ENCODE results near the gene RPP25L. TPM values are rescaled to one million over a fixed set of nuclear protein-coding genes. Genes with fewer than 3 reads are reported as not detected.

RPP25L gene
- total RNA-seq, 1 experiment from 2014 or later, result 24.5 TPM

DNA sequence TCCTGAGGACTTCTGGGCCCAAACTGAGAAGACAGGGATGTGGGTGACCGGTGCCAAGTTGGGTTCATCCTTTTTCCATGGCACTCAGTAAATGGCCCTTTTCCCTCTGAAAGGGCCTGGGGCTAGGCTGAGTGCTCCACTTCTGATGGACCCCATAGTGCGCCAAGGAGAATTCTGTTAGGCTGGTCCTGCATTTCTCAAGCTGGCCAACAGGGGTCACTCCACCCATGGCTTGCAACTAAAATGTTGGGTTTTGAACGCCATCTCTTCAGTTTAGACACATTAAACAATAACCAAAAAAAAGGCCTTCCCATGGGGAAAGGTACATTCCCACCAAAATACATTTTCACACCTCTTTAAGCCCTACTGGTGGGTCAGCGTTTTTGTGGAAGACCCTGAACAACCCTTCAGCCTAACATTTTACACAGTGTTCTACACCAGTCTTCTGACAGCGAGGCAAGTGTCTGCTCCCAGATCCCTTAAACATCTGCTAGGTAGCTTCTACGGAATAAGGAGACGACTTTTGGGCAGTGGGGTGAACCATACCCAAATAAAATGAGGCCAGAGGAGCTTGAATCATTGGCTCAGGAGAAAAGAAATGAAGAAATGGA, 49.7 kb downstream of the RPP25L start:
- DNase-seq (ENCODE audit: low spot score) (peak; percentile 80), ATAC-seq (peak; percentile 46)
- CTCF ChIA-PET, result interaction anchor here (0.7 to 8.5 kb wide), 18 partner anchors 9 to 95 kb away, joined by 3 to 112 read pairs (median 5); partner anchors contain the start of genes DCTN3 and ENHO
- TF ChIP-seq, protein P1, sequence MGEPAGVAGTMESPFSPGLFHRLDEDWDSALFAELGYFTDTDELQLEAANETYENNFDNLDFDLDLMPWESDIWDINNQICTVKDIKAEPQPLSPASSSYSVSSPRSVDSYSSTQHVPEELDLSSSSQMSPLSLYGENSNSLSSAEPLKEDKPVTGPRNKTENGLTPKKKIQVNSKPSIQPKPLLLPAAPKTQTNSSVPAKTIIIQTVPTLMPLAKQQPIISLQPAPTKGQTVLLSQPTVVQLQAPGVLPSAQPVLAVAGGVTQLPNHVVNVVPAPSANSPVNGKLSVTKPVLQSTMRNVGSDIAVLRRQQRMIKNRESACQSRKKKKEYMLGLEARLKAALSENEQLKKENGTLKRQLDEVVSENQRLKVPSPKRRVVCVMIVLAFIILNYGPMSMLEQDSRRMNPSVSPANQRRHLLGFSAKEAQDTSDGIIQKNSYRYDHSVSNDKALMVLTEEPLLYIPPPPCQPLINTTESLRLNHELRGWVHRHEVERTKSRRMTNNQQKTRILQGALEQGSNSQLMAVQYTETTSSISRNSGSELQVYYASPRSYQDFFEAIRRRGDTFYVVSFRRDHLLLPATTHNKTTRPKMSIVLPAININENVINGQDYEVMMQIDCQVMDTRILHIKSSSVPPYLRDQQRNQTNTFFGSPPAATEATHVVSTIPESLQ (CRISPR knock-in tag; IDR thresholded peaks at IDR 0.05), result no peak
- TF ChIP-seq ATF2 (CRISPR knock-in tag; IDR thresholded peaks at IDR 0.05; ENCODE audit: borderline replicate concordance, low read depth) (no peak), CREM (CRISPR knock-in tag; IDR thresholded peaks at IDR 0.05) (no peak), GTF2I (CRISPR knock-in tag; conservative IDR thresholded peaks at IDR 0.05) (no peak), TEAD4 (CRISPR knock-in tag; IDR thresholded peaks at IDR 0.05) (no peak), CTCF (IDR thresholded peaks at IDR 0.05) (peak; percentile 95)
- Mint-ChIP-seq H3K9me3 (no peaks in the 10 kb centered on the region), H3K27ac (no peak overlapping the region), H3K4me1 (peaks cover 31% of the 10 kb centered on the region), H3K36me3 (no peaks in the 10 kb centered on the region), H3K4me3 (no peak overlapping the region), H3K27me3 (ENCODE audit: low read depth) (peaks cover 3% of the 10 kb centered on the region; the same call in 1 of the 2 replicates)
- POLR2A ChIA-PET, result no interaction called here

DNA sequence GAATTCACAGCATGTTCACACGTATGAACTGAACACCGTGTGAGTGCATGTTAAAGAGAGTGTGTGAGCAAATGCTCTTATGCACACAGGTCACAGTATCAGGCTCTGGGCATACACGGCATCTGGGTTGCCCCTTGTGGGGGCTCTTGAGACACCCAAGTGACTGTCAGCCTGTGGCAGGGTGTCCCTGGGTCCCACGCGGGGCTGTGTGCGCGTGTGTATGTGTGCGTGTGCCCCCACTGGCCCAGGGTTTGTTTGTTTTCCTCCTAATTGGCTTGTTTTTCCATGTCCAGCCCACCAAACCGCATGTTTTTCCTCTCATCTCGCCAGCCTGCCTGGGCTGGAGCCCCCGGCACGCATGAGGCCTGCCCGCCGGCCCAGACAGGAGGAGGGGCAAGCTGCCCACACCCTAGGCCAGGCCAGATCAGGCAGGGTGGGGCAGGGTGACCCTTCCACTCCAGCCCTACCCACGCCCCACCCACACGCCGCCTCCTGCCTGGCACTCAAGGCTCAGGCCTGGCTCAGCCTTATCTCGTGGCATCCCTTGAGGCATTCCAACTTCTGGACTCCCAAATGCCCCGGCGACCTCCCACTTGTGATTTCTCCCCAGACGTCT, 51.2 kb downstream of the RPP25L start:
- Mint-ChIP-seq H3K27me3 (ENCODE audit: low read depth) (peaks cover 3% of the 10 kb centered on the region; the same call in 1 of the 2 replicates), H3K36me3 (no peaks in the 10 kb centered on the region), H3K4me1 (peaks cover 34% of the 10 kb centered on the region), H3K4me3 (no peak overlapping the region), H3K27ac (no peak overlapping the region), H3K9me3 (no peaks in the 10 kb centered on the region)
- DNase-seq (ENCODE audit: low spot score), result no peak
- no peak for ATAC-seq
- ChIA-PET CTCF (interaction anchor here (0.7 to 8.5 kb wide), 4 partner anchors 13 to 157 kb away, joined by 3 to 112 read pairs (median 4); no protein-coding TSS in a partner anchor), POLR2A (no interaction called here)
- TF ChIP-seq KAT7 (CRISPR knock-in tag; IDR thresholded peaks at IDR 0.05; ENCODE audit: borderline replicate concordance), result no peak
- TF ChIP-seq CREM (CRISPR knock-in tag; IDR thresholded peaks at IDR 0.05), result no peak
- TF ChIP-seq TCF7 (CRISPR knock-in tag; IDR thresholded peaks at IDR 0.05; ENCODE audit: low read depth), result no peak
- TF ChIP-seq ESRRA (CRISPR knock-in tag; IDR thresholded peaks at IDR 0.05; ENCODE audit: borderline replicate concordance), result no peak
- TF ChIP-seq ZNF138 (CRISPR knock-in tag; conservative IDR thresholded peaks at IDR 0.05), result no peak
- TF ChIP-seq, protein P2, sequence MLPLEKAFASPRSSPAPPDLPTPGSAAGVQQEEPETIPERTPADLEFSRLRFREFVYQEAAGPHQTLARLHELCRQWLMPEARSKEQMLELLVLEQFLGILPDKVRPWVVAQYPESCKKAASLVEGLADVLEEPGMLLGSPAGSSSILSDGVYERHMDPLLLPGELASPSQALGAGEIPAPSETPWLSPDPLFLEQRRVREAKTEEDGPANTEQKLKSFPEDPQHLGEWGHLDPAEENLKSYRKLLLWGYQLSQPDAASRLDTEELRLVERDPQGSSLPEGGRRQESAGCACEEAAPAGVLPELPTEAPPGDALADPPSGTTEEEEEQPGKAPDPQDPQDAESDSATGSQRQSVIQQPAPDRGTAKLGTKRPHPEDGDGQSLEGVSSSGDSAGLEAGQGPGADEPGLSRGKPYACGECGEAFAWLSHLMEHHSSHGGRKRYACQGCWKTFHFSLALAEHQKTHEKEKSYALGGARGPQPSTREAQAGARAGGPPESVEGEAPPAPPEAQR (CRISPR knock-in tag; IDR thresholded peaks at IDR 0.05), result no peak
- TF ChIP-seq ZNF317 (CRISPR knock-in tag; IDR thresholded peaks at IDR 0.05; ENCODE audit: borderline replicate concordance, low read depth), result no peak

Other genes with a start within 250 kb of the RPP25L start
- gene MYORG, start 235.2 kb downstream of the RPP25L start, total RNA-seq (2021), result 9.3 to 18.9 TPM (median 9.7 TPM) in 3 replicates
- 17.2 to 20.6 TPM (median 19.5 TPM) in 3 replicates for gene FAM219A, start 153.5 kb downstream of the RPP25L start, total RNA-seq (2021)
- 1.5 to 2.1 TPM (median 1.6 TPM) in 3 replicates for gene DNAI1, start 153.3 kb downstream of the RPP25L start, total RNA-seq (2021)
- gene ENHO, start 89.1 kb downstream of the RPP25L start, total RNA-seq (2021), result 26.9 to 28.3 TPM (median 27.9 TPM) in 3 replicates
- gene CNTFR, start 22.4 kb downstream of the RPP25L start, total RNA-seq (2021), result 8.7 to 18.0 TPM (median 9.9 TPM) in 3 replicates
- 23.8 to 28.7 TPM (median 27.5 TPM) in 3 replicates for gene DCTN3, start 8.4 kb upstream of the RPP25L start, total RNA-seq (2021)
- gene ARID3C, start 17.0 kb upstream of the RPP25L start, total RNA-seq (2021), result 0.14 to 0.23 TPM (median 0.15 TPM) in 3 replicates
- gene SIGMAR1, start 25.7 kb upstream of the RPP25L start, total RNA-seq (2021), result 108 to 116 TPM (median 109 TPM) in 3 replicates
- 35.9 to 39.7 TPM (median 37.6 TPM) in 3 replicates for gene GALT, start 34.6 kb upstream of the RPP25L start, total RNA-seq (2021)
- 7.2 to 8.6 TPM (median 7.6 TPM) in 3 replicates for gene IL11RA, start 40.1 kb upstream of the RPP25L start, total RNA-seq (2021)
- gene CCL27, start 50.6 kb upstream of the RPP25L start, total RNA-seq (2021), result 0.68 to 1.0 TPM (median 0.89 TPM) in 3 replicates
- not detected in 3 replicates for gene CCL19, start 79.2 kb upstream of the RPP25L start, total RNA-seq (2021)
- gene CCL21, start 98.0 kb upstream of the RPP25L start, total RNA-seq (2021), result 0.37 TPM in 1 of 3 replicates, not detected in the others